GM12891 (cell line): ENCODE measurements around the gene UIMC1.

ENCODE experiments used
- PAX5 ChIP-seq: IDR thresholded peaks from 2 replicates; pipeline ENCODE4 v1.6.1; 2011; ENCODE audit warnings: low read length, moderate library complexity, mild to moderate bottlenecking; ENCODE audit not compliant: insufficient read depth, severe bottlenecking
- POLR2A ChIP-seq: IDR thresholded peaks from 2 replicates; pipeline ENCODE4 v1.6.1; 2011; ENCODE audit warnings: low read depth, low read length, control low read depth
- POLR2AphosphoS5 ChIP-seq: IDR thresholded peaks from 2 replicates; pipeline ENCODE4 v1.6.1; 2011; ENCODE audit warnings: low read depth, low read length, control low read depth
- TAF1 ChIP-seq: IDR thresholded peaks from 2 replicates; pipeline ENCODE4 v1.6.1; 2011; ENCODE audit warnings: low read depth, low read length, control low read depth

GRCh38 chr5:176881816-176882566 lies 124.6 kb downstream of the UIMC1 start:
- no peak for TF ChIP-seq POLR2AphosphoS5
- TF ChIP-seq POLR2A: no peak
- no peak for TF ChIP-seq TAF1
- no peak for TF ChIP-seq PAX5
